MM.1S (cell line): Measurements from ENCODE around the gene PDE4A.

Experiments
- CTCF ChIP-seq: fragments of 300-600 bp; sonication (generic); IDR thresholded peaks from 2 replicates; pipeline ENCODE4 v1.5.1; 2016; ENCODE audit warnings: antibody characterized with exemption, low read length, mixed read lengths
- EZH2 ChIP-seq: fragments of 300-600 bp; sonication (generic); optimal IDR thresholded peaks from 2 replicates; pipeline ENCODE3; 2017; ENCODE audit warnings: low read depth, mild to moderate bottlenecking, antibody characterized with exemption, low read length, mixed read lengths
- EZH2phosphoT487 ChIP-seq: fragments of 300-600 bp; sonication (generic); IDR thresholded peaks from 2 replicates; pipeline ENCODE4 v1.6.1; 2018; ENCODE audit warnings: antibody characterized with exemption, low read length

GRCh38 chr19:10378124-10378523 is 42.2 kb upstream of the PDE4A start:
- no peak for TF ChIP-seq CTCF
- TF ChIP-seq EZH2: no peak
- no peak for TF ChIP-seq EZH2phosphoT487
